22Rv1 (cell line): ENCODE measurements around the gene SESN3.

ENCODE experiments used
- CTCF ChIP-seq: fragments of 450-650 bp; IDR thresholded peaks from 2 replicates; pipeline ENCODE4 v1.5.1; 2017; ENCODE audit warnings: mild to moderate bottlenecking
- ZFX ChIP-seq: fragments of 450-650 bp; IDR thresholded peaks from 2 replicates; pipeline ENCODE4 v1.6.1; 2017; ENCODE audit warnings: antibody characterized with exemption, borderline replicate concordance

GRCh38 chr11:95182397-95182796 lies 48.6 kb downstream of the SESN3 start:
- TF ChIP-seq CTCF (no peak), ZFX (no peak)
